ENCODE measurements around the gene ARHGAP19. TPM values are rescaled to one million over a fixed set of nuclear protein-coding genes. Genes with fewer than 3 reads are reported as not detected.
A peak's percentile ranks its signal among the peaks of the same experiment; 100 is the strongest.

ARHGAP19 gene
- 15.4 TPM for total RNA-seq
- long read RNA-seq, full-length matches to known transcripts: 9 of 20 reads
- long read RNA-seq, partial matches to known transcripts: 0 of 20 reads
- long read RNA-seq, other reads (novel, unspliced or antisense): 11 of 20 reads

GRCh38 chr10:97292097-97292861 lies at the start of gene ARHGAP19:
Gene ARHGAP19, minus strand, starts transcription at chr10:97292637. Its CDS starts 10 bp downstream, at chr10:97292627.
- Histone ChIP-seq H3K36me3 (peaks cover 7% of the 10 kb centered on the region), H3K4me1 (peaks cover 10% of the 10 kb centered on the region), H3K9me3 (no peaks in the 10 kb centered on the region), H3K4me3 (peak within 1 kb of the TSS; percentile 90), H3K27me3 (ENCODE audit: low read depth) (no peaks in the 10 kb centered on the region), H3K27ac (peak within 1 kb of the TSS; percentile 94)
- intact Hi-C loops (cut with DNase I): no loop called here
- peak; percentile 28 for TF ChIP-seq CTCF (IDR thresholded peaks at IDR 0.05)
- DNase-seq (peak; percentile 96), ATAC-seq (peak; percentile 99)

- Histone ChIP-seq H3K36me3 (no peaks in the 10 kb centered on the region), H3K27ac (no peak overlapping the region), H3K4me1 (peaks cover 15% of the 10 kb centered on the region), H3K4me3 (no peak overlapping the region), H3K9me3 (no peaks in the 10 kb centered on the region), H3K27me3 (ENCODE audit: low read depth) (no peaks in the 10 kb centered on the region)
- DNase-seq (no peak), ATAC-seq (no peak)
- TF ChIP-seq CTCF (IDR thresholded peaks at IDR 0.05): no peak
- intact Hi-C loops (cut with DNase I): no loop called here
Measured at GRCh38 chr10:97341416-97341815, 49.0 kb upstream of the ARHGAP19 start.

GRCh38 chr10:97338041-97338440 lies 45.6 kb upstream of the ARHGAP19 start:
- no peak for DNase-seq
- intact Hi-C loops (cut with DNase I): no loop called here
- Histone ChIP-seq H3K9me3 (no peaks in the 10 kb centered on the region), H3K27ac (no peak overlapping the region), H3K4me1 (peaks cover 28% of the 10 kb centered on the region), H3K36me3 (no peaks in the 10 kb centered on the region), H3K4me3 (no peak overlapping the region), H3K27me3 (ENCODE audit: low read depth) (no peaks in the 10 kb centered on the region)
- no peak for ATAC-seq
- TF ChIP-seq CTCF (IDR thresholded peaks at IDR 0.05): no peak

GRCh38 chr10:97336942-97337831 lies 44.8 kb upstream of the ARHGAP19 start:
- Histone ChIP-seq H3K27me3 (ENCODE audit: low read depth) (no peaks in the 10 kb centered on the region), H3K4me1 (peaks cover 30% of the 10 kb centered on the region), H3K36me3 (no peaks in the 10 kb centered on the region), H3K9me3 (no peaks in the 10 kb centered on the region), H3K27ac (peak overlapping the region; percentile 39), H3K4me3 (no peak overlapping the region)
- DNase-seq (no peak), ATAC-seq (peak; percentile 1 to 13)
- intact Hi-C loops (cut with DNase I): no loop called here
- TF ChIP-seq CTCF (IDR thresholded peaks at IDR 0.05): no peak

GRCh38 chr10:97336446-97336845 lies 44.0 kb upstream of the ARHGAP19 start:
- Histone ChIP-seq H3K27ac (peak overlapping the region; percentile 39), H3K27me3 (ENCODE audit: low read depth) (no peaks in the 10 kb centered on the region), H3K9me3 (no peaks in the 10 kb centered on the region), H3K4me3 (no peak overlapping the region), H3K4me1 (peaks cover 37% of the 10 kb centered on the region), H3K36me3 (no peaks in the 10 kb centered on the region)
- DNase-seq (no peak), ATAC-seq (no peak)
- intact Hi-C loops (cut with DNase I): no loop called here
- no peak for TF ChIP-seq CTCF (IDR thresholded peaks at IDR 0.05)
